Lung microvascular endothelial cell (primary cell): ENCODE results near the gene GALR1. TPM values are rescaled to one million over a fixed set of nuclear protein-coding genes. Genes with fewer than 3 reads are reported as not detected.

ENCODE experiments used
- DNase-seq, 2 donors: peaks; one replicate each; pipeline versions ENCODE4 v3.0.0 to v3.0.0-alpha.2; 2010; ENCODE audit warnings: low read depth in 2 of 2
- total RNA-seq: library from RNA; depleted of rRNA; stranded (reverse); fragments of >200 nt; gene quantifications from 2 replicates; pipeline ENCODE4 v1.2.1, GENCODE V29; 2014

Gene GALR1
- total RNA-seq, 1 donor from 2014 or later, result not detected

- DNase-seq, result no peak
Measured at GRCh38 chr18:77321823-77322805, 72.5 kb downstream of the GALR1 start.

DNA sequence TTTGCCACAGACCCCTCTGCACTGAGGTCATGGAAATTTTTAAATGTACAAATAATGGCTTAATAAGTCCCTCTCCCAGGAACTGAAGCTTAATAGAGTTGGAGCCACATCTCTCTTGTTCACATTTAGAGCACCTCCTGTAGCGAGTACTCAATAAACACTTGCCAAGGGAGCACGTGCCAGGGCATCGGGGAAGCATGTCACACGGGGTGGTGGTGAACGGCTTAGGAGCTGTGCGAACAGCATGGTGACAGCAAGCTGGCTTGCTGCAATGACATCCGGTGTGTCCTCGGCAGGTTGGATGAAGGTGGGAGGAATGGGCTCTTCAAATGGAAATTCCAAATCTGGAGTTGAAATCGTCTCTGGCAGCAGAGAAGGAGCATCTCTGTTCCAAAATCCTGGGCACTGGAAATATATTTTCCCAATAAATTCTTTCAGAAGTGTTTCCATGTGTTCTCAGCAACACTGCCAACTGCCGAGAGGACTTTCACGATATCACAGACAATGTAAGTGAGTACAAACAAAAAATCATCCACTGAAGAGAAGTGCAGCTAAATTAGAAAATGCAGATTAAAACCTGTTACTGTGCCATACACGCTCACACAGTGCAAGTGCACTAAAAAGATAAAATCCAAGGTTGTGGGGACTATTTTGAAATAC is 74.1 kb downstream of the GALR1 start:
- DNase-seq, result no peak

Other genes starting within 250 kb of the GALR1 start
- gene MBP, start 117.1 kb upstream of the GALR1 start, total RNA-seq, result 3.5 and 6.9 TPM in 2 replicates